NCI-H82 (cell line): ENCODE results near the gene PPP2R3B.

Experiments
- DNase-seq: peaks from one replicate; lab custom pipeline; 2025; lab: John Stamatoyannopoulos, UW

PPP2R3B gene

DNA sequence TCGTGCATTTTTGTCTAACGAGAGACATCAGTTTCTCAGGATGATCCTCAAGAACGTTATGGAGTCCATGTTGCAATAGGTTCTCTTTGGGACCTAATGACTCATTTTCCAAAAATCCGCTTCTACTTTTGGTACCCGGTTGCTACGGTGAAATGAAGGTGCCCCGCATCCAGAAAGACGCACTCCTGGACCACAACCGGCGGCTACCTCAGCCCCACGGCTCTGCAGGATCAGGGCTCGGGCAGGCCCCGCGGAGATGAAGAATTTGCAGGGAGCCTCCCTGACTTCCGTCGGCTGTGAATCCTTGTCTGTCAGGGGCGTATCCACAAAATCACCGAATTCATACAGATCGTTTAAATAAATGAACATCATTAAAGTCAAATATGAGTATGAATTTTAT, 83.7 kb downstream of the PPP2R3B start:
- no peak for DNase-seq

DNA sequence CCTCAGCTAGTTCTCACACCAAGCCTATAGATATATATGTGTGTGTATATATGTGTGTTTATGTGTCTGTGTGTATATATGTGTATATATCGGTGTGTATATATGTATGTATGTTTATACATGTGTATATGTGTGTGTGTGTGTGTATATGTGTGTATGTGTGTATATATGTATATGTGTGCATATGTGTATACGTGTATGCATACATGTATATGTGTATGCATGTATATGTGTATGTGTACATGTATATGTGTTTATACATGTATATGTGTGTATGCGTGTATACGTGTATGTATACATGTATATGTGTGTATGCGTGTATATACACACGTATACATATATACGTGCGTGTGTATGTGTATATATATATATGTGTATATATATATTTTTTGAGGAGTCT, 86.4 kb downstream of the PPP2R3B start:
- no peak for DNase-seq

DNA sequence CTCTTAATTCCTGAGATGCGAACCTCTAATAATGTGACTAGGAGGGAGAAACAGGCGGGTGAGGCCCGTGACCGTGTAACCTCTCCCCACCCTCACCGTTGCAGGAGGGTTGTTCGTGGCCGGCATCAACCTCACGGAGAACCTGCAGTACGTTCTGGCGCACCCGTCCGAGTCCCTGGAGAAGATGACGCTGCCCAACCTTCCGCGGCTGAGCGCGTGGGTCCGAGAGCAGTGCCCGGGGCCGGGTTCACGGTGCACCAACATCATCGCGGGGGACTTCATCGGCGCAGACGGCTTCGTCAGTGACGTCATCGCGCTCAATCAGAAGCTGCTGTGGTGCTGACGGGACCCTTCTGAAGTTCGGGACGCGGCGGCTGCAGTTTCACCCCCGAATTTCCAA, 87.7 kb downstream of the PPP2R3B start:
- DNase-seq: no peak

DNA sequence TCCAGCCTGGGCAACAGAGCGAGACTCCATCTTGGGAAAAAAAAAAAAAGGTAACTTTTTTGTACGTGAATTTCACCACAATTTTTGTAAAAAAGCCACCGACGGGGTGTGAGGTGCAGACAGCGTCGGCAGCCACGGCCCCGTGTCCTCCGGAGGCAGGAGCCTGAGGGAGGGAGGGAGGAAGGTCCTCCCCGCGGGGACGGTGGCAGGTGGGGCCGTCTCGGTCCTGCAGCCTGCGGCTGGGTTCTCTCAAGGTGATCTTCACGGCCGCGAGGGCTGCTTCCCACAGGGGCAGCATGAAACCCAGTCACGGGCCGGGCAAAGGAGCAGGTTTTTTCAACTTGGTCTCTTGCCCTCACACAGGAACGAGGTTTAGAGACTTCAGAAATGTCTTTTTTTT, 91.6 kb downstream of the PPP2R3B start:
- DNase-seq: no peak

DNA sequence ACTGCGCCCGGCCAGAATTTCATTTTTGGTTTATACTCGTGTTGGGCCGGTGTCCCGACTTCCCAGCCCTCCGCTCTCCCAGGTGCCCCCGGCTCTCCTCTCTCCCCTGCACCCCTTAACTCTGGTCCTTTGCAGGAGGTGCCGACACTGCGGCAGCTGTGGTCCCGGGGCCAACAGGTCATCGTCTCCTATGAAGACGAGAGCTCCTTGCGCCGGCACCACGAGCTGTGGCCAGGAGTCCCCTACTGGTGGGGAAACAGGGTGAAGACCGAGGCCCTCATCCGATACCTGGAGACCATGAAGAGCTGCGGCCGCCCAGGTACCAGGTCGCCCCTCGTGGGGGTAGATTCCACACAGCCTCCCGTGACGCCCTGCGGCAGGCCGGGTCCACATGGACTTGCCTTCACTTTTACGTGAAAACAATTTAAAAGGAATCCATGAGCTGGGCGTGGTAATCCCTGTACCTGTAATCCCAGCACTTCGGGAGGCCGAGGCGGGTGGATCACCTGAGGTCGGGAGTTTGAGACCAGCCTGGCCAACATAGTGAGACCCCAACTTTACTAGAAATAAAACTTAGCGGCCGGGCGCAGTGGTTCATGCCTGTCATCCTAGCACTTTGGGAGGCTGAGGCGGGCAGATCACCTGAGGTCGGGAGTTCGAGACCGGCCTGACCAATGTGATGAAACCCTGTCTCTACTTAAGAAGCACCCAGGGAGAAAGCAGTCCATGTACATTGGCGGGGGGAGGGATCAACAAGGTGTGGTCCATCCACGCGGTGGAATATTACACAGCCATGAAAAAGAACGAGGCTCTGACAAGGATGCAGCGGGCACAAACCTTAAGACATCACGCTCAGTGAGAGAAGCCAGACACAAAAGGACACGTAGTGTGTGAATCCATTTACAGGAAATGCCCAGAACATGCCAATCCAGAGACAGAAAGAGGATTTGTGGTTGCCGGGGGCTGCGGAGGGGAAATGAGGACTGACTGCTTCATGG, 93.5 kb downstream of the PPP2R3B start:
- no peak for DNase-seq

DNA sequence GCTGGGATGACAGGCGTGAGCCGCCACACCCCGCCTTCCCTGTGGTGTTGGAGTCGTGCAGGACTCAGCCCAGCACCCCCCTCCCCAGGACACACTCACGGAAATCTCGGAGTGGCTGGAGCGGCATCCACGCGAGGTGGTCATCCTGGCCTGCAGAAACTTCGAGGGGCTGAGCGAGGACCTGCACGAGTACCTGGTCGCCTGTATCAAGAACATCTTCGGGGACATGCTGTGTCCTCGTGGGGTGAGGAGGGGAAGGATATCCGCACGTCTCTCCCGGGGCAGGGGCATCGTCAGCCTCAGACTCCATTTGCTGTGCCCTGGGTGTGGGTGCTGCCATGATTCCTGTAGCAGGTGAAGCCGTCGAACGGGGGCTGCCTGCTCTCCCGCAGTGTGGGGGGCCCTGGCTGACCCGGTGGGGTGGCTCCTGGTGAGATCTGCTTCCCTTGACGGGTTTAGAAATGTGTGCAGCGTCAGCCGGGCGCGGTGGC, 95.3 kb downstream of the PPP2R3B start:
- no peak for DNase-seq

DNA sequence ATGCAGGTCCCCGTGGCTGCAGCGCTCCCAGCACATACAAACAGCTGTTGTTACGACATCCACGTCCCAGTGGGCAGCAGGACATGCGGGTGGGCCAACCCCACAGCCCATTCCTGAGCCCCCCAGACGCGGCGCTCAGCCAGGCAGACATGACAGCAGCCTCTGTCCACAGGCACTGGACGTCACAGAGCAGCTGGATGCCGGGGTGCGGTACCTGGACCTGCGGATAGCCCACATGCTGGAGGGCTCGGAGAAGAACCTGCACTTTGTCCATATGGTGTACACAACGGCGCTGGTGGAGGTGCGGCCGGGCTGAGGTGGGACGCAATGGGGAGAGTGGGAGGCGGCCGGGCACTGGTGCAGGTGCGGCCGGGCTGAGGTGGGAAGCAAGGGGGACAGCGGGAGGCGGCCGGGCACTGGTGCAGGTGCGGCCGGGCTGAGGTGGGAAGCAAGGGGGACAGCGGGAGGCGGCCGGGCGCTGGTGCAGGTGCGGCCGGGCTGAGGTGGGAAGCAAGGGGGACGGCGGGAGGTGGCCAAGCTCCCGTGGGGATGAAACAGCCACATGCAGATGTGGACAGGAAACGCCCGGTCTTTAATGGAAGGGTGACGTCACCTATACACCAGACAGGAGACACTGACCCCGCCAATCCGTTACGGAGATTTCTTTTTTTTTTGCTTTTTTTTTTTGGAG, 96.1 kb downstream of the PPP2R3B start:
- no peak for DNase-seq

DNA sequence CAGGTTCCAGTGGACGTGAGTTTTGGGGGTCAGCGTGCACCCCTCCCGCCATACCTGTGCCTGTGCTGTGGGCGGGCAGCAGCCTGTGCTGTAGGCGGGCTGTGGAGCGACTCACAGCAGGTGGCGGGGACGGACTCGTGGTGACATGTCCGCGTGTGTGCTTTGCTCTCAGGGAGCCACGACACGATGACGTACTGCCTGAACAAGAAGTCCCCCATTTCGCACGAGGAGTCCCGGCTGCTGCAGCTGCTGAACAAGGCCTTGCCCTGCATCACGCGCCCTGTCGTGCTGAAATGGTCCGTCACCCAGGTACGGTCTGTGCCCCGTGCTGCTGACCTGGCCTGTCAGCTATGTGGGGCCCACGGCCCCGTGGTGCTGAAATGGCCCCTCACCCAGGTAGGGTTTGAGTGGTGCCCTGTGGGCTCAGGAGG, 98.1 kb downstream of the PPP2R3B start:
- no peak for DNase-seq

DNA sequence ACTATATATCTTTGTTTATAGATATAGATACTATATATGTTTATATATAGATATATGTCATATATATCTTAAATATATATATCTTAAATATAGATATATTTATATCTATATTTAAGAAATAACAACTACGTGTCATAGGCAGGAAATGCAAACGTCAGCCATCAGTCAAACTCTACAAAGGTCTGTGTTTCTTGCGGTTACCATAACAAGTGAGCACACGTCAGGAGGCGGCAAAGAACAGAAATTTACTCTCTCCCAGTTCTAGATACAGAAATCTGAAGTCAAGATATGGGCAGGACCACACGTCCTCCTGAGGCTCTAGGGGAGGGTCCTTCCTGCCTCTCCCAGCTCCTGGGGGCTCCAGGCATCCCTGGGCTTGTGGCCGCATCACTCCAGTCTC, 99.0 kb downstream of the PPP2R3B start:
- DNase-seq: no peak

DNA sequence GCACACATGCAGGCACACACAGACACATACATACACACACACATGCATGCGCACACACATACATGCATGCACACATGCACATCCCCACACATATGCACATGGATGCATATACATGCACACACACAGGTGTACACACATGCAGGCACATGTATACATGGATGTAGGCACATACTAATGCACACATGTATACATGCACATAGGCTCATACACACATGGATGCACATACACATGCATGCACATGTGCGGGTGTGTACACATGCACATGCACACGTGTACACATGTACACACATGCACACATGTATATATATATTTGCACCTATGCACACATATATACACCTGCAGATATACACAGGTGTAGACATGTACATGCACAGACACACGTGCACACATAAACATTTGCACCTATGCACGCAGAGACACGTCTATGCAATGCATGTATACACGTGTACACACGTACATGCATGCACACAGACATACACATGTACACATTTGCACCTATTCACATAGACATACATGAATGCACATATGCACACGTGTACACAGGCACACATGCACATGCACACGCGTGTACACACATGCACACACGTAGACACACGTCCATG, 101.5 kb downstream of the PPP2R3B start:
- no peak for DNase-seq
